DMS53 (cell line): Measurements from ENCODE around the gene TNFAIP8L1.

Experiments used
- DNase-seq: peaks from one replicate; lab custom pipeline; 2025; lab: John Stamatoyannopoulos, UW

TNFAIP8L1 gene

DNA sequence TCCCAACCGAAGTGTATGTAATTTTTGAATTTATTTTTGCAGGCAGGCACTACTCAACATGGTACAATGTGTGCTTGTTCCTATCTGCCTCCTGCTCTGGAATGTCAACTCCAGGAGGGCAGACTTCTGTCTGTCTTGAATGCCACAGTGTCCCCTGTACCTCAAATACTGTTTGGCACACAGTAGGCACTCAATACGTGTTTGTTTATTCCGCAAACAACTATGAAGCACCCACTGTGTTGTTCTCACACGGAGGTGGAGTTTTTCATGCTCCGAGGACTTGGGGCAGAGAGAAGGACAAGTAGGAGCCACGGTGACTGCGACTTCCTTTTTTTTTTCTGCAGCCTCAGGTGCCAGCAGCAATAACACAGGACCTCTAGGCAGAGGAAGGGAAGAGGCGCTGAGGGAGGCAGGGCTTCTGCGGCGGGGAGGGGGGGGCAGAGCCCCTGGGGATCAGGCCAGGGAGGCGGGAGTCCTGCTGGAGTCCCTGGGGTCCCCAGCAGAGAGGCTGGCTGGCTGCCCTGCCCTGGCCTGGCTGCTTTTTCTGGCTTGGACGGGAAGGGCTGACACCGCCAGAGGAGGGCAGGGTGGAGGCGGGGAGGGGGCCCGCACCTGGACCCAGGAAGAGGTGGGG, 29.3 kb upstream of the TNFAIP8L1 start:
- DNase-seq, result peak; percentile 48

DNA sequence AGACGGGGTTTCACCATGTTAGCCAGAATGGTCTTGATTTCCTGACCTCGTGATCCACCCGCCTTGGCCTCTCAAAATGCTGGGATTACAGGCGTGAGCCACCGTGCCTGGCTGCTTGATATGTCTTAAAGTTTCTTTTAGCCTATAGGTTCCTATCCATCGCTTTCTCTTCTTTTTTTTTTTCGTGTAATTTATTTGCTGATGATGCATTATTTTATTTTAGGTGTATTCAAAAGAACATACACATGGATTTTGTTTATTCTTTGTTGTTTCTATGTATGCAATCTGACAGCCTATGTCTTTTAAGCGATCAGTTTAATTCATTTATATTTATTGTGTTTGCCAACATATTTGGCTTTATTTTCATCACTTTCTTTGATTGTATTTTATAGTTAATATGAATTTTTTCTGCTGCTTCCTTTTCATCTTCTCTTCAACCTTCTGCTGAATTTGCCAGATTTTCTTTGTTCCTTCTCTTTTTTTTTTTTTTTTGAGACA, 26.0 kb upstream of the TNFAIP8L1 start:
- no peak for DNase-seq

DNA sequence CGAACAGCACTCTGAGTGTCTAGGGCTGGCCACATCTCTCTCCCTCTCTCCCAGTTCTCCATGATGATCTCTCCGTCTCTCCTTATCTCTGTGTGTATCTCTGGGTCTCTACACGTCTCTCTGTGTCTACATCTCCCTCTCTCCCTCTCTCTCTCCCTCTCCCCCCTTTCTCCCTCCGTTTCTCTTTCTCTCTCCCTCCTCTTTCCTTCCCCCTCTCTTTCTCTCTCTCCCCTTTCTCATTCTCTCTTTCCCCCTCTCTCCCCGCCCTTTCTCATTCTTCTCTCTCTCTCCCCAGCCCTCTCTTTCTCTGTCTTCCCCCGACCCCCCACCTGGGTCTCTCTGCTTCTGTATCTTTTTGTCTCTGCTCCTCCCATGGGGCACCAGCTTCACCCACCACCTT, 21.3 kb upstream of the TNFAIP8L1 start:
- DNase-seq, result no peak

DNA sequence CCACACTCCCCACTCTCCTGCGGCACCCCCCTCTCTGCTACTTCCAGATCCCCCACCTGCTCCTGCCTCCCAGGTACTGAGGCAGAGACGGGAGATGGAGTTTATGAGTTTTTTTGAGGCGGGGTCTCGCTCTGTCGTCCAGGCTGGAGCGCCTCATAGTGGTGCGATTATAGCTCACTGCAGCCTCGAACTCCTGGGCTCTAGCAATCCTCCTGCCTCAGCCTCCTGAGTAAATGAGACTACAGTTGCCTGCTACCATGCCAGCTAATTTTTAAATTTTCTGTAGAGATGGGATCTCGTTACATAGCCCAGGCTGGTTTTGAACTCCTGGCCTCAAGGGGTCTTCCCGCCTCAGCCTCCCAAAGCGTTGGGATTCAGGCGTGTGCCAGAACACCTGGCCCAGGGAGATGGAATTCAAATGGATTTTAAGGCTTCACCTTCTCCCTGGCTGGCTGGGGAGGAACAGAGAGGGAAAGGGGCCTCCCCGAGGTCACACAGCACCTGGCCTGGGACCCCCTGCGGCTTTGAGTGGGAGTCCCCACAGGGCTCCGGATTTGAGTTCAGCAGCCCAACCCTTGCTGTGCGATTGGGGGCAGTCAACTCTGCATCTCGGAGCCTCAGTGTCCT, 19.5 kb upstream of the TNFAIP8L1 start:
- DNase-seq, result no peak

DNA sequence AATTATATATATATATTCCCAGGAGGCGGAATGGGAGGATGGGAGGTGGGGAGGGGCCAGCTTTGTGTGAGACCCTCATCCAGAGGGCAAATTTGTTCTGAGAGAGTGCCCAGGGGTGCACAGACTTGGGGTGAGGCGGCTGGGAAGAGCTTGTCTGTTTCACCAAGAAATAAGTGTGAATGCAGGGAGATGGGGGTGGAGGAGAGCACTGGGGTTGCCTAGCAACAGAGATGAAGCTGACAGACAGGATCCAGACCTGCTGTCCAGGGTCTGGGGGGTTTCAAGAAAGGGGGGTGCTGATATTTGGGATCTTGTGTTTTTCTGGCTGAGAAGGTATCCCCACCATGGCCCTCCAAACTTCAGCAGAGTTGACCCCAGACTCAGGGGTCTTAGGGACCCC, 18.6 kb upstream of the TNFAIP8L1 start:
- DNase-seq, result peak; percentile 53

DNA sequence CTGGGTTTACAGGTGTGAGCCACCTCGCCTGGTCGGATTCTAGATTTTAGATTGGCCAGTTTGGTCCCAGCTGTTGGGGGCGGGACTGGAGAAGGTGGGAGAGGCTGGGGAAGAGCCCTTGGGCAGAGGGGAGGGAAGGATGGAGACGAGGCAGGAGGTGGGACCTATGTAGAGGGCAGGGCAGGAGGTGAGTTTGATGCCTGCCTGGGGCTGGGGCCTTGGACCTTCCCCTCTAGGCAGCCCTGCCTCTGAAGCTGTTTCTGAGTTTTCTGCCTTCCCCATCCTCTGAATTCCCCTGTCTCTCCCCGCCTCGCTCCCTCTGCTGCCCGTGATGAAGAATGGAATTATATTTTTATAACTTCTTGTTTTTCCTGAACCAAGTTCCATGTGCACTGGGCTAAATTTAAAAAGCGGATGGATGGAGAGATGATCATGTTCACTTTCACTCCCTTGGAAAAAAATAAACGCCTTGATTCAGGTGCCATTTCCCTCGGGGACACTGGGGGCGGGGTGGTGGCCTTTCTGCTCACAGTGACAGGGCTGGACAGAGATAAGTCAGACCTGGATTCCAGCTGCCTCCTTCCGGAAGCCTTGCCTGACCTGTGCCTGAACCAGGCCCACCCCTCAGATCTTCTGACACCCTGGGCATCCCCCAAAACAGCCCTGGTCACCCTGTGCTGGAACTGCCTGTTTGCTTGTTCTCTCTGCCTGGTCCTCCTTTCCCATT, 16.5 kb upstream of the TNFAIP8L1 start:
- DNase-seq, result peak; percentile 33

DNA sequence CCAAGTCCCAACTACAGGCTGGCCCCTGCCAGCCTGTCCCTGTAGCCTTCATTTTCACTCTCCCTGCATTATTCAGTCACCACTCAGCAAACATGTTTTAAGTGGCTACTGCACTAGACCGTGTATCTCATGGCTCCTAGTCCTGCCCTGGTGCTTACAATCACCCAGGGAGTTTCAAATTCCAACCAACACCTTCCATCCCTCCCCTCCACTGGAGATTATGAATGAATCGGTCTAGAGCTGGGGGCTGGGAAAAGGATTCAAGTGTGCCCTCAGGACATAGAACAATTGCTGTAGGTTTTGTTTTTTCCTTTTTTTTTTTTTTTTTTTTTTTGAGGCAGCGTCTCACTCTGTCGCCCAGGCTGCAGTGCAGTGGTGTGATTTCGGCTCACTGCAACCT, 15.0 kb upstream of the TNFAIP8L1 start:
- no peak for DNase-seq

DNA sequence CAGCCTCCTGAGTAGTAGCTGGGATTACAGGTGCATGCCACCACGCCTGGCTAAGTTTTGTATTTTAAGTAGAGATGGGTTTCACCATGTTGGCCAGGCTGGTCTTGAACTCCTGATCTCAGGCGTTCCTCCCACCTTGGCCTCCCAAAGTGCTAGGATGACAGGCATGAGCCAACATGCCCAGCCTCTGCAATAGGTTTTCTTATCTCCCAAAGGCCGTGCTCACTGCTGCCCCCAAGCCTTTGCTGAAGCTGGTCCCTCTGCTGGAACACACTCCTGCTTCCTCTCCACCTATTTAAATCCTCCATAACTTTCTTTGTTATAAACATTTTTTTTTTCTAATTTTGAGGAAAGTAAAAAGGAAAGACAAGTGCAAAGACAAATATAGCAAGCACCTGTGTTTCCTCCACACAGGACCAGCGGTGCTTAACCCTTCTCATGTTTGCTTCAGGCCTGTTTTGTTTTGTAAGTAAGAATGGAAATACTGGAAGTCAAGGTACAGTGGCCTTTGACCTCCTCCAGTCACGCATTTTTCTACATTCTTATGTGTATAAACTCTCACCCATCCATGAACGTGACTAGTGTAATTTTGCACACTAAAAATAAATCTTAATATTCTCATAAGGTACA, 14.5 kb upstream of the TNFAIP8L1 start:
- DNase-seq, result peak; percentile 32

DNA sequence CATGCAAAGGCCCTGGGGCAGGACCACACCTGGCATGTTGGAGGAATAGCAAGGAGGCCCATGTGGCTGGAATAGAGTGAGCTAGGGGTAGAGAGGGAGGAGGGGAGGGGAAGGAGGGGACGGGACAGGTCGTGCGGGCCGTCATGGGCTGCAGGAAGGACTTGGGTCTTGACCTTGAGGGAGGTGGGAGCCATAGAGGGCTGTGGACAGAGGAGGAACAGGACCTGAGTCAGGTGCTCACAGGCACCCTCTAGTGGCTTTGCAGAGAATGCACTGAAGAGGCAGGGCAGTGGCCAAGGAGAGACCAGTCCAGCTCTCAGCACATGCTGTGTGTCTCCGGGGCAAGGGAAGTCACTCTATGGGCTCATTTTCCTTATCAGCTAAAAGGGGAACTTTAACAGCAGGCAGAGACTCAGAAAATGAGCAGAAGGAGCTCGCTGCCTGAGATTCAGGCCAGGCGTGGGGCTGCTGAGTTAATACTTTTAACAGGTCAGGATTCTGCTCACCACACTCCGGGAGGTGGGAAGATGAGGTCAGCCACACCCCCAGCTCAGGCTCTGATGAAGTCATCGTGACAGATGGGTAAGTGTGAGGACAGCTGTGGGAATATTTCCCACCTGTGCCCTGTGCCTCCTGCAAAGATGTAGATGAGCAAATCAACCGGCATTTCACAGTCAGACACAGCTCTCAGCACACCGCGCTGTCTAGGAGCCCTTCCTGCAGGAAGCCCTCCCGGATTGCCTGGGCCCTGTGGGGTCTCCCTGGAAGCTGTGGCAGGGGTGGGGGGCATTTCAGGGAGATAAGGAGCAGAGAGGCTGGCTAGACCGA, 6.0 kb upstream of the TNFAIP8L1 start:
- DNase-seq, result peak; percentile 93

DNA sequence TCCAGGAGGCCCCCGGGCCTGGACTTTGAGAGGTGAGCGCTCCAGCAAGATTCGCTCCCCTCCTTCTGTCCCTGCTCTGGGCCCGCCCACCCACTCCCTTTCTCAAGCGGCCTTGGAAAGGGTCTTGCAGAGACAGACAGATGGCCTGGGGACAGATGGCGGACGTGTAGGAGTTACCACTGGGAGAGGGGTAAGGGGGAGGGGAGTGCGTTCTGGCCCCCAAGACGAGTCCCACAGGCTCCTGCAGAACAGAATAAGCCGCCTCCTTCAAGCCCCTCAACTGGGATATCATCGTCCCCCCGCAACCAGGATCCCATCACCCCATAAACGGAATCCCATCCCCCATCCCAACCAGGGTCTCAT, 3.6 kb upstream of the TNFAIP8L1 start:
- no peak for DNase-seq

DNA sequence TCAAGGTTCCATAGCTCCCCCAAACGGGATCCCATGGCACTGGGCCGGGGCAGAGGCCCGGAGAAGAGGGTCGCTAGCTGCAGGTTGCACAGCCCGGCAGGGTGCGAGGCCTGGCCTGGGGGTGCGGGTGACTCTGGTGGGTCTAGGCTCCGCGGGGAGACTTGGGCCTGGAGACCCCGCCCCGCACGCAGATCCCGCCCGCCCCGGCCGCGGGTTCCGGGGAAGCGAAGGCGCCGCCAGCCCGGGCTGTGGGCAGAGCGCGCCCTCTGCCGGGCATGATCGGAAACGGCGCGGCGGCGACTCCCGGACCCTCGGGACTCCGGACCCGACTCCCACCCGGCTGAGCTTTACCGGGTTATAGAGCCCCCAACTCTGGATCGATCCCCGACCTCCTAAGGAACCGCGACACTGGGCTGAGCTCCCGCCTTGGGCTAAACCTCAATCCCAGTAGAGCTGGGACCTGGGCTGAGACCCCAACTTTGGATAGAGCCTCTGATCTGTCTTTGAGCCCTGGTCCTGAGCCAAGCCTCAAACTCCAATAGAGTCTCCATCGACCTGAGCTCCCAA, 3.1 kb upstream of the TNFAIP8L1 start:
- DNase-seq, result peak; percentile 66

DNA sequence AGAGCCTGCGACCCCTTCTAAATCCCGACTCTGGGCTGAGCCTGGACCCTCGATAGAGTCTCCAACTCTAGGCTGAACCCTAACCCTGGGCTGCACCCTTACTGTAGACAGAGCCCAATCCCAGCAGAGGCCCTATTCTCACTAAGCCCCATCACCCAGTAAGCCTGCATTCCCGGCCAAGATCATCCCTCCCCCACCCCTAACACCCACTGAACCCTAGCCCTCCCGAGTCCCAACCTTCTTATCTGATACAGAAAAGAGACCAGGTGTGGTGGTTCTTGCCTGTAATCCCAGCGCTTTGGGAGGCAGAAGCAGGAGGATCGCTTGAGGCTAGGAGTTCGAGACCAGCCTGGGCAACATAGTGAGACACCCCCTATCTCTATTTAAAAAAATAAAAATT, 2.6 kb upstream of the TNFAIP8L1 start:
- no peak for DNase-seq

DNA sequence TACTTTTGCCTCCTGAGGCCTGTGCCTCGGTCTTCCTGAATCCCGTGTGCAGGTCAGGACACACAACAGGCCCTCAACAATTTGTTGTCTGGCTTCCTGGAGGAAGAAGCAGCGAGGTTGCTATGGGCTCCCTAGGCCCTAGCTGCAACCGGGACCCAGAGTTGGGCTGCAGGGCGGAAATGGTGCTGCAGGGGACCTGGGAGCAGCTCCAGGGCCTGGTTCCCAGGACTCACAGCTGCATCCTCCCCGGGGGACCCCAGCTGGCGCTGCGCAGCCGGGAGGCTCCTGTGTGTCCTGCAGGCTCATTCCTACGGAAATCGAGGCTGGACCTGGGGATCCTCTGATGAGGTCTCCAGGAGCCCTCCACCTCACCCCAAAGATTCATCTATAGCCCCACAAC, 999 bp upstream of the TNFAIP8L1 start:
- DNase-seq, result no peak

DNA sequence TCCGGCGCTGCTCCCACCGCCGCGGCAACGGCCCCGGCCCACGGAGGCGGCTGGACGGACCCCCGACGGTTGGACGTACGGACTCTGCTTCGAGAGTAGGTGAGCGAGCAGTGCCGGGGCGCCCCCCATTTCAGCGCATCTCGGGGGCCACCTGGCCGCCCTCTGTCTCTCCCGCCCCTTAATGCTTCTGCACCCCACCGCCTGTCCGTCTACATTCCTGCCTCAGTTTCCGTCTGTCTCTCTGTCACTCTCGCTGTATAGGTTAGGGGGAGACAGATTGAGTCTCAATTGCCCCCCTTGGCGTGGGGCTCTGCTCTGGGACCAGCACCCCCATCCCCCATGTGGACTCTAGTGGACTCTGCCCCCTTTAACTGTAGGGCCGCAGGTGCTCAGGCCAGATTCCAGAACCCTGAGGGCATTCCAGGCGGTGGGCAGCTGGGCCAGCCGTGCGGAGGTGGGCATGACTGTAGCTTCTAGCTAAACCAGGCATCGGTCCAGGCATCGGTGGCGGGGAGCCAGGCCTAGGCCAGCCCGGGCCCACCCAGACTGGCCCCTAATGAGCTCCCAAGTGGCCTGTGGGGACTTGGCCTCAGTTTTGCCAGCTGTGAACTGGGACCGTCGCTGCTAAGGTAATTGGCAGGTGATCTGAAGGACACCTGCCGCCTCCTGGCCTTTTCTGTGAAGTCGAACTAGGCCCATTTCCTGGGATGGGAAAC, 373 bp downstream of the TNFAIP8L1 start:
- no peak for DNase-seq

DNA sequence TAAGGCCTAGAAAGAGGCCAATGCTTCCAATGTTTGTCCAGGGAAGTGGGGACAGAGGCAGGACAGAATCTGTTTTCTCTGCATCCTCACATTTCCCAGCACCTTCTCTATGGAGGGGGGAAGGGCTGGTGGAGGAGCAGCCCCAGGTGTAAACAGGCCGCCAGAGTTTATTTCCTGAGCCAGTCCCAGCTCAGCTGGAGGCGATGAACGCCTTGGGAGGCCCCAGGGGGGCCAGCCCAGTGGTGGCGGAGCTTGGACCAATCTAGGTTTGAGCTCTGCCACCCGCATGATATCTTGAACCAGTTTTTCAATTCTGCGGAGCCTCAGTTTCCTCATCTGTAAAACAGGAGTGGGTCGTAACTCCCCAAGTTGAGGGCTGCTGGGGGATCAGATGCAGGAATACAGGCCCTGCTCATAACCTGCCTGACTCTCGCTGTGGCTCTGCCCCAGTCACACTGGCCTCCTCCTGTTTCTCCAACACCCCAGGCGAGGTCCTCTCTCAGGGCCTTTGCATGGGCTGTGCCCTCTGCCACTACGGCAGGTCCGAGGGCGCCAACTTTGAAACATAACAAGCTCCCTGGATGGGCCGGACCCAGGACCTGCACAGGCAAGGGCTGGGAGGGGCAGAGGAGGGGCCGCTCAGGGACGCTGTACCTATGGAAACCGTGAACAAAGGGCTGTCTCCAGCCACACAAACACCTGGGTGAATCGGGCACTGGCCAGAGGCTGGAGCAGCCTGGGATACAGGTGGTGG, 1.1 kb downstream of the TNFAIP8L1 start:
- DNase-seq, result peak; percentile 30

DNA sequence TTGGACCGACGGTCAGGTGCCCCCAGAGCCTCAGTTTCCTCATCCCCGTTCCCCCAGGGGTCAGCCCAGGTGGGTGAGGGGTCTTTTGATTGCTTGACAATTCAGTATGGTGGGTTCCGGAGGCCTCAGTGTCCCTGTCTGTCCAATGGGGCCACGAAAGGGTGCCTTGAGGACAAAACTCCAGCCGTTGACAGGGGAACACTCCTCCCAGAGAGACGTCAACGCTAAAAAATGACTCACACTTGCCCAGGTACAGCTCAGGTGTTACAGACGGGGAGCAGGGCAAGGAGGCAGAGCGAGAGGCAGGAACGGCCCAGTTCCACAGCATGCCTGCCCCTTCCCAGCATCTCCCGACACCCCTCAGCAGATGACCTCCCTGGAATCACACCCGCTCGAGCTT, 1.8 kb downstream of the TNFAIP8L1 start:
- DNase-seq, result no peak

DNA sequence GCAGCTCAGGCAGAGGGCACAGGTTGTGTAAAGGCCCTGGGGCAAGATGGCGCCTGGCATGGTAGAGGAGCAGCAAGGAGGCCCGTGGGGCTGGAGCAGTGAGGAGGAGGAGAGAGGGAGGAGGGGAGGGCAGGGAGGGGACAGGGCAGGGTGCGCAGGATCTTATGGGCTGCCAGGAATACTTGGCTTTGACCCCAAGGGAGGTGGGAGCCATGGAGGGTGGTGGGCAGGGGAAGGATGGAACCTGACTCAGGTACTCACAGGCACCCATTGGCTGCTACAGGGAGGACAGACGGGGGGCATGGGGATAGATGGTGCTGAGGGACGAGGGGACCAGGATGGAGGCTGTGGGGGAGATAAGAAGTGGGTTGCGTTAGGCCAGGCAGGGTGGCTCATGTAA, 3.3 kb downstream of the TNFAIP8L1 start:
- DNase-seq, result no peak

DNA sequence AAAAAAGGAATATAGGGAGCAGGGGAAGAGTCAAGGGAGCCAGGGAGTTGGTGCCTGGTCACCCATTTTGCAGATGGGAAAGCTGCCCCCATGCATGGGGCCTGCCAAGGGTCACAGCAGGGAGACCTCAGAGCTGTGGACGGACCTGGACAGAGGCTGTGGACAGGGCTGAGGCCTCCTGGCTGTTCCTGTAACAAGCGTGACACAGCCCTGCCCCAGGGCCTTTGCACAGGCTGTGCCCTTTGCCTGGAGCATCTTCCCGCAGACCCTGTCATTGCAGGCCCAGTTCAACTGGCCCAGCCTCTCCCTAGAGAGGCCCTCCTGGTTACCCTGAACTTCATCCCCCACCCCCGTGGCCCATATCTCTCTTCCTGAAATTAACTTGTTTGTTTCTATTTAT, 6.4 kb downstream of the TNFAIP8L1 start:
- DNase-seq, result no peak

DNA sequence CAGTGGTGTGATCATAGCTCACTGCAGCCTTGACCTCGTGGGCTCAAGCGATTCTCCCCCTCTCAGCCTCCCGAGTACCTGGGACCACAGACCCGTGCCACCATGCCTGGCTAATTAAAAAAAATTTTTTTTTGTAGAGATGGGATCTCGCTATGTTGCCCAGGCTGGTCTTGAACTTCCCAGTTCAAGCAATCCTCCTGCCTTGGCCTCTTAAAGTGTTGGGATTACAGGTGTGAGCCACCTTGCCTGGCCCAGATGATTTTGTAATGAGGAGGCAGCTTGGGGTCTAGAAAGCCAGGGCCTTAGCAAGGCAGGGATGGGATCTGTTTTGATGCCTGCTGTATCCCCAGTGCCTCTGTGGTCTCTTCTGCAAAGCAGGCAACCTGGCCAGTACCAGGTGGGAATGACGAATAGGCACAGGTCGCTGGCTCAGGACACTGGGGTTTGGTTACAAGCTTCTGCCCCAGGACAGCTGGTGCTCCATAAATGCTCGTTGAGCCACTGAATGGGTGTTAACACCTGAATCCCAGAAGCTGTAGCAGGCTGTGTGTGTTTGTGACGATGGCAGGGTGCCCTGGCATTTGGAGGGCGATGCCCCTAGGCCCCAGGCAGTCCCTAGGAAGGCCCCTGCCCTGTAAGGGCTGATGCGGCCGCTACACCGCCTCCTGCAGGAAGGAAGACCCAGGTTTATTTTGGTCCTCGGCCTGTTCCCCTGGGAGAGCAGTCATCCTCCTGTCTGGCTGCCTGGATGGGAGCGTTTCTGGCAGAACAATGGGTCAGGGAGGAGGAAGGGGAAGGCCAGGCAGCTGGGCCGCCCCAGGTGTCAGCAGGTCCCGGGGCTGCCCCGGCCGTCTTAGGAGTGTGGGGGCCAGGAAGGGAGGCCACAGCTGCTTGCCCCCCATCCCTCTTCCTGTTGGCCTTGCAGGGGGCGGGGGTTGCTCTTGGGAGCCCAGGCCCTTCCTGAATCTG, 8.6 kb downstream of the TNFAIP8L1 start:
- no peak for DNase-seq
